Immature natural killer cell (primary cell): ENCODE data around the gene ZBP1. TPM values are rescaled to one million over a fixed set of nuclear protein-coding genes. Genes with fewer than 3 reads are reported as not detected.

Experiments used
- DNase-seq, 3 donors: peaks; one replicate each; pipeline ENCODE4 v3.0.0; 2022; ENCODE audit warnings: mixed read lengths in 1 of 3
- H3K27ac Mint-ChIP-seq, 6 donors: one replicate each; pipeline ENCODE4 v1.8.0; 2020; ENCODE audit warnings: mixed read lengths in 6 of 6, mild to moderate bottlenecking in 5 of 6, inconsistent platforms in 4 of 6, moderate library complexity in 3 of 6
- H3K27me3 Mint-ChIP-seq, 3 donors: one replicate each; pipeline ENCODE4 v1.8.0; 2020 to 2021; ENCODE audit warnings: low read depth in 3 of 3, mild to moderate bottlenecking in 3 of 3, mixed read lengths in 3 of 3, moderate library complexity in 3 of 3, inconsistent platforms in 1 of 3
- H3K36me3 Mint-ChIP-seq, 3 donors: one replicate each; pipeline ENCODE4 v1.8.0; 2020; ENCODE audit warnings: mixed read lengths in 3 of 3, inconsistent platforms in 2 of 3, mild to moderate bottlenecking in 2 of 3
- H3K4me1 Mint-ChIP-seq, 2 donors: one replicate each; pipeline ENCODE4 v1.8.0; 2020; ENCODE audit warnings: inconsistent platforms in 2 of 2, mild to moderate bottlenecking in 2 of 2, mixed read lengths in 2 of 2, moderate library complexity in 1 of 2
- H3K4me3 Mint-ChIP-seq, 5 donors: one replicate each; pipeline ENCODE4 v1.8.0; 2020; ENCODE audit warnings: mild to moderate bottlenecking in 5 of 5, mixed read lengths in 5 of 5, inconsistent platforms in 3 of 5, moderate library complexity in 3 of 5
- H3K9me3 Mint-ChIP-seq, 6 donors: one replicate each; pipeline ENCODE4 v1.8.0; 2020; ENCODE audit warnings: mild to moderate bottlenecking in 6 of 6, mixed read lengths in 6 of 6, inconsistent platforms in 4 of 6, moderate library complexity in 3 of 6
- polyA plus RNA-seq, 3 donors: library from polyadenylated mRNA; unstranded; fragments of 300-500 nt; fragmentation: Illumina TruSeq; gene quantifications; one replicate each; pipeline ENCODE4 v1.2.3, GENCODE V29; 2021

ZBP1 gene
- polyA plus RNA-seq, 3 donors from 2014 or later, result 29.0 to 43.5 (median 32.2) TPM

- Mint-ChIP-seq H3K36me3 (no peaks in the 10 kb centered on the region), H3K4me3 (no peak overlapping the region), H3K27me3 (peaks cover 0 to 12% (median 7%) of the 10 kb centered on the region in 3 donors), H3K9me3 (no peaks in the 10 kb centered on the region), H3K27ac (no peak overlapping the region), H3K4me1 (no peaks in the 10 kb centered on the region)
- DNase-seq, result no peak
Observed at GRCh38 chr20:57576002-57576401, 44.2 kb downstream of the ZBP1 start.

- Mint-ChIP-seq H3K36me3 (no peaks in the 10 kb centered on the region), H3K4me1 (no peaks in the 10 kb centered on the region), H3K27me3 (peaks cover 2 to 10% (median 4%) of the 10 kb centered on the region in 3 donors)
Observed at GRCh38 chr20:57574954-57575353, 45.3 kb downstream of the ZBP1 start.

GRCh38 chr20:57573894-57574293 is 46.3 kb downstream of the ZBP1 start:
- Mint-ChIP-seq H3K27ac (no peak overlapping the region), H3K4me3 (no peak overlapping the region), H3K4me1 (no peaks in the 10 kb centered on the region), H3K9me3 (no peaks in the 10 kb centered on the region), H3K36me3 (no peaks in the 10 kb centered on the region), H3K27me3 (peaks cover 0 to 6% (median 5%) of the 10 kb centered on the region in 3 donors)
- DNase-seq, result no peak

More at GRCh38 chr20:57574954-57575353, 45.3 kb downstream of the ZBP1 start:
- Mint-ChIP-seq H3K27ac (no peak overlapping the region), H3K9me3 (no peaks in the 10 kb centered on the region), H3K4me3 (no peak overlapping the region)
- DNase-seq, result no peak

GRCh38 chr20:57573242-57573641 is 47.0 kb downstream of the ZBP1 start:
- no peaks in the 10 kb centered on the region for H3K36me3 Mint-ChIP-seq
- no peak overlapping the region for H3K27ac Mint-ChIP-seq
- peaks cover 0 to 7% (median 6%) of the 10 kb centered on the region in 3 donors for H3K27me3 Mint-ChIP-seq
- DNase-seq, result no peak
- no peaks in the 10 kb centered on the region for H3K9me3 Mint-ChIP-seq
- H3K4me1 Mint-ChIP-seq, result no peaks in the 10 kb centered on the region
- H3K4me3 Mint-ChIP-seq, result no peak overlapping the region

- H3K27ac Mint-ChIP-seq, result no peak overlapping the region
- no peaks in the 10 kb centered on the region for H3K36me3 Mint-ChIP-seq
- no peak overlapping the region for H3K4me3 Mint-ChIP-seq
- H3K9me3 Mint-ChIP-seq, result no peaks in the 10 kb centered on the region
- no peaks in the 10 kb centered on the region for H3K4me1 Mint-ChIP-seq
- H3K27me3 Mint-ChIP-seq, result peaks cover 3 to 11% (median 10%) of the 10 kb centered on the region in 3 donors
- no peak for DNase-seq
Observed at GRCh38 chr20:57571782-57572416, 48.3 kb downstream of the ZBP1 start.

- Mint-ChIP-seq H3K27ac (no peak overlapping the region), H3K4me3 (no peak overlapping the region), H3K4me1 (no peaks in the 10 kb centered on the region), H3K27me3 (peaks cover 4 to 11% (median 10%) of the 10 kb centered on the region in 3 donors), H3K9me3 (no peaks in the 10 kb centered on the region), H3K36me3 (no peaks in the 10 kb centered on the region)
- DNase-seq, result no peak
Observed at GRCh38 chr20:57570920-57571319, 49.3 kb downstream of the ZBP1 start.

GRCh38 chr20:57570145-57570850 is 49.9 kb downstream of the ZBP1 start:
- Mint-ChIP-seq H3K27me3 (peaks cover 4 to 11% (median 10%) of the 10 kb centered on the region in 3 donors), H3K4me1 (no peaks in the 10 kb centered on the region), H3K4me3 (no peak overlapping the region), H3K9me3 (no peaks in the 10 kb centered on the region), H3K36me3 (no peaks in the 10 kb centered on the region), H3K27ac (no peak overlapping the region)
- no peak for DNase-seq

- Mint-ChIP-seq H3K36me3 (no peaks in the 10 kb centered on the region), H3K4me1 (no peaks in the 10 kb centered on the region), H3K9me3 (no peaks in the 10 kb centered on the region), H3K27ac (no peak overlapping the region), H3K27me3 (peaks cover 4 to 11% (median 10%) of the 10 kb centered on the region in 3 donors), H3K4me3 (no peak overlapping the region)
- no peak for DNase-seq
Observed at GRCh38 chr20:57568960-57569359, 51.3 kb downstream of the ZBP1 start.

- Mint-ChIP-seq H3K27ac (no peak overlapping the region), H3K4me1 (no peaks in the 10 kb centered on the region)
Observed at GRCh38 chr20:57568088-57568896, 51.9 kb downstream of the ZBP1 start.

GRCh38 chr20:57567471-57568079 is 52.7 kb downstream of the ZBP1 start:
- Mint-ChIP-seq H3K9me3 (no peaks in the 10 kb centered on the region), H3K4me1 (no peaks in the 10 kb centered on the region), H3K36me3 (no peaks in the 10 kb centered on the region), H3K4me3 (no peak overlapping the region), H3K27ac (no peak overlapping the region), H3K27me3 (peaks cover 4 to 10% (median 8%) of the 10 kb centered on the region in 3 donors)
- DNase-seq, result no peak

More at GRCh38 chr20:57568088-57568896, 51.9 kb downstream of the ZBP1 start:
- DNase-seq, result no peak
- H3K27me3 Mint-ChIP-seq, result peaks cover 4 to 10% (median 8%) of the 10 kb centered on the region in 3 donors
- no peaks in the 10 kb centered on the region for H3K36me3 Mint-ChIP-seq
- no peak overlapping the region for H3K4me3 Mint-ChIP-seq
- H3K9me3 Mint-ChIP-seq, result no peaks in the 10 kb centered on the region

- Mint-ChIP-seq H3K27me3 (peaks cover 4 to 10% (median 8%) of the 10 kb centered on the region in 3 donors), H3K4me3 (no peak overlapping the region), H3K9me3 (no peaks in the 10 kb centered on the region), H3K36me3 (no peaks in the 10 kb centered on the region), H3K27ac (no peak overlapping the region), H3K4me1 (no peaks in the 10 kb centered on the region)
- no peak for DNase-seq
Observed at GRCh38 chr20:57566803-57567459, 53.3 kb downstream of the ZBP1 start.

GRCh38 chr20:57566399-57566798 is 53.8 kb downstream of the ZBP1 start:
- Mint-ChIP-seq H3K27ac (no peak overlapping the region), H3K9me3 (no peaks in the 10 kb centered on the region), H3K36me3 (no peaks in the 10 kb centered on the region), H3K4me3 (no peak overlapping the region), H3K27me3 (peaks cover 6 to 10% (median 7%) of the 10 kb centered on the region in 3 donors), H3K4me1 (no peaks in the 10 kb centered on the region)
- DNase-seq, result no peak

- Mint-ChIP-seq H3K27me3 (peaks cover 5 to 8% (median 6%) of the 10 kb centered on the region in 3 donors), H3K27ac (no peak overlapping the region), H3K4me3 (no peak overlapping the region), H3K4me1 (no peaks in the 10 kb centered on the region), H3K9me3 (no peaks in the 10 kb centered on the region), H3K36me3 (no peaks in the 10 kb centered on the region)
- DNase-seq, result no peak
Observed at GRCh38 chr20:57564951-57565642, 55.1 kb downstream of the ZBP1 start.
